Central memory CD8-positive, alpha-beta T cell (primary cell): ENCODE data around the gene LHFPL3.

Source experiments
- ATAC-seq: fragments of 150-1000 bp; cut with Tn5 transposase; replicated peaks from 2 replicates; pipeline ENCODE4 v1.10.0; 2022; ENCODE audit warnings: mild to moderate bottlenecking, moderate FRiP score, moderate number of reproducible peaks; ENCODE audit not compliant: poor library complexity, severe bottlenecking; ENCODE audit errors: extremely low read depth
- DNase-seq, 2 donors: peaks; one replicate each; pipeline ENCODE4 v3.0.0; 2021; ENCODE audit warnings: low spot score in 2 of 2
- H3K27ac Mint-ChIP-seq: one replicate; pipeline ENCODE4 v1.8.0; 2022; ENCODE audit warnings: low read depth, mild to moderate bottlenecking, moderate library complexity, mixed read lengths
- H3K27me3 Mint-ChIP-seq: one replicate; pipeline ENCODE4 v1.8.0; 2022; ENCODE audit warnings: mixed read lengths
- H3K36me3 Mint-ChIP-seq: one replicate; pipeline ENCODE4 v1.8.0; 2022; ENCODE audit warnings: mild to moderate bottlenecking, moderate library complexity, mixed read lengths; ENCODE audit not compliant: insufficient read depth
- H3K4me1 Mint-ChIP-seq: one replicate; pipeline ENCODE4 v1.8.0; 2022; ENCODE audit warnings: mixed read lengths
- H3K4me3 Mint-ChIP-seq: one replicate; pipeline ENCODE4 v1.8.0; 2022; ENCODE audit warnings: mild to moderate bottlenecking, moderate library complexity, mixed read lengths
- H3K9me3 Mint-ChIP-seq: one replicate; pipeline ENCODE4 v1.8.0; 2022; ENCODE audit warnings: mixed read lengths

Gene LHFPL3

DNA sequence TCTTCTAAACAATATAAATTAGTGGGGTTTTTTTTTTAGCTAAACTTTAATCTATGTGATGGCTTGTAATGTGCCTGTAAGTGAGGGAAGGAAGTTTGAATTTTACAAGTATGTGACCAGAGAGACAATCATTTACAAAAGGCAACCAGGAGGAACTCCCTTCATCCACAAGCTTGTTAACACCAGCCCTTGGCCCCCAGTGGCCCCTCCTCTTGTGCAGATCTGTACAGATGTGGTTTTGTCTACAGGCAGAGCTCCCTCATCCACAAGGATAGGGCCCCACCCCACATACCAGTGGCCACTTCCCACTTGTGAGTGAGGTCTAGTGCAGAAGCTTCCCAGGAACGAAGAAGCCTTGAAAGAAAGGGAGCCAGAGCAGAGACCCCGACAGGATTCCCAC lies 451.5 kb downstream of the LHFPL3 start:
- Mint-ChIP-seq H3K27me3 (peaks cover 3% of the 10 kb centered on the region), H3K9me3 (no peaks in the 10 kb centered on the region), H3K36me3 (no peaks in the 10 kb centered on the region), H3K27ac (no peak overlapping the region), H3K4me1 (no peaks in the 10 kb centered on the region), H3K4me3 (no peak overlapping the region)
- DNase-seq, result no peak
- no peak for ATAC-seq

DNA sequence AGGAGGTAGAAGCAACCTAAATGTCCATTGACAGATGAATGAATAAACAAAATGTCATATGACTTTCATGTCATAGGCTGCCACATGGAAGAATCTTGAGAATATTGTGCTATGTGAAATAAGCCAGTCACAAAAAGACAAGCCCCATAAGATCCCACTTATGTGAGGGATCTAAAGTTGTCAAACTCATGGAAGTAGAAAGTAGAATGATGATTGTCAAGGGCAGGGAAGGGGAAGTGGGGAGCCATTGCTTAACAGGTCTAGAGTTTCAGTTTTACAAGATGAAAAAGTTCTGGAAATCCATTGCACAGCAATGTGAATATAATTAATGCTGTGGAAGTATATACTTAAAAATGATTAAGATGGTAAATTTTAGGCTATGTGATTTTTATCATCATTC lies 456.3 kb downstream of the LHFPL3 start:
- no peak overlapping the region for H3K4me3 Mint-ChIP-seq
- H3K27ac Mint-ChIP-seq, result no peak overlapping the region
- peaks cover 2% of the 10 kb centered on the region for H3K36me3 Mint-ChIP-seq
- H3K9me3 Mint-ChIP-seq, result no peaks in the 10 kb centered on the region
- peaks cover 17% of the 10 kb centered on the region for H3K27me3 Mint-ChIP-seq
- ATAC-seq, result no peak
- DNase-seq, result no peak
- H3K4me1 Mint-ChIP-seq, result no peaks in the 10 kb centered on the region

DNA sequence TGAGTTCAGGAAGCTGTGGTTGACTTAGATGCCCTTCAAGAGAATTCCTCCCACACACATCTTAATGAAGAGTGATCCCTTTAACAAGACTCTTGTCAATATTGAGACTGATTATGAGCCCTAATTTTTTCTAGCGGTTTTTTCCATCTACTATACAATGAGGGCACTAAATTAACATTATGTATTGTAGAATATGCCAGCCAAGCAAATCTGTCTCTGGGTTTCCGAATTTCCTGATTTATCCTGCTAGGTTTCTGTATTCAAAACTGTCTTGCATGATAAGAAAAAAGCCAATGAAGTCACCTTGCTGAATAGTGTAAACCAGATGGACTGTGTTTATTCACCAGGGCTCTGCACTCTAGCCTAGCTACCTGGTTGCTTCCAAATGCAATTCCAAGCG lies 461.4 kb downstream of the LHFPL3 start:
- no peak overlapping the region for H3K27ac Mint-ChIP-seq
- H3K9me3 Mint-ChIP-seq, result no peaks in the 10 kb centered on the region
- H3K36me3 Mint-ChIP-seq, result peaks cover 2% of the 10 kb centered on the region
- no peaks in the 10 kb centered on the region for H3K4me1 Mint-ChIP-seq
- H3K27me3 Mint-ChIP-seq, result peaks cover 57% of the 10 kb centered on the region
- no peak overlapping the region for H3K4me3 Mint-ChIP-seq
- no peak for DNase-seq
- no peak for ATAC-seq

DNA sequence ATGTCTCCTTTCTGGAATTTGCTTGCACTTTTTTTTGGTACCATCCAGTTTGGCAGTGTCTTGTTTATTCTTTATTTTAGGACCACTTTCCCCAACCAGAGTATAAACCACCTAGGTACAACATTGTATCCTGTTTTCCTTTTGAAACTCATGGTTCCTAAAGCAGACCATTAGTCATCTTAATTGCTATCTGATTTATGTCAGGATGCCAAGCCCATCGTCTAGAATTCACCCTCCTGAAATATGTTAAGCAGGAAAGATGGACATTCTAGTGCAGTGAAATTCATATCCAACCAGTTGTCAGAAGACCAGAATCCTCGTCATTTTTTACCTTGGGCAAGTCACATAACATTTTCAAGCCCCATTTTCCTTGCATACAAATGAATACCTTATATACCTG lies 462.0 kb downstream of the LHFPL3 start:
- DNase-seq (no peak), ATAC-seq (no peak)
- Mint-ChIP-seq H3K36me3 (no peaks in the 10 kb centered on the region), H3K27me3 (peaks cover 57% of the 10 kb centered on the region), H3K27ac (no peak overlapping the region), H3K4me3 (no peak overlapping the region), H3K9me3 (no peaks in the 10 kb centered on the region), H3K4me1 (no peaks in the 10 kb centered on the region)

DNA sequence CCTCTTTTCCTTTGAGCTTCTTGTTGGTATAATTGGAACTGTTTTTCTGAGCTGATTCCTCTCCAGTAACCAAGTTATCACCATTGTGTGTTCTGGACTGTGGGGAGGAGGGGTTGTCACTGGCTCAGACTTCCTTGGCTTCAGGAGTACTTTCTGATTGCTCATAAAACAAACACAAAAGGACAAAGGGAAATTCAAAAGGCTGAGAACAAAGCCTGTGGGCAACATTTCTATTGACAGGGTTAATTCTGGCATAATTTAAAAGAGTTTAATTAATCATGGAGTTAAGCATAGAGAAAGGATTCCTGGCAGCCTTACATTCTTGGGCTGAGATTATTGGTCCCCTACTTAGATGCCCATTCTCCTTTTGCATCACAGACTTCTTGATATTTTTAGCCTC lies 462.7 kb downstream of the LHFPL3 start:
- DNase-seq, result no peak
- Mint-ChIP-seq H3K36me3 (no peaks in the 10 kb centered on the region), H3K27me3 (peaks cover 57% of the 10 kb centered on the region), H3K4me3 (no peak overlapping the region), H3K27ac (no peak overlapping the region), H3K9me3 (no peaks in the 10 kb centered on the region), H3K4me1 (no peaks in the 10 kb centered on the region)
- ATAC-seq, result no peak

DNA sequence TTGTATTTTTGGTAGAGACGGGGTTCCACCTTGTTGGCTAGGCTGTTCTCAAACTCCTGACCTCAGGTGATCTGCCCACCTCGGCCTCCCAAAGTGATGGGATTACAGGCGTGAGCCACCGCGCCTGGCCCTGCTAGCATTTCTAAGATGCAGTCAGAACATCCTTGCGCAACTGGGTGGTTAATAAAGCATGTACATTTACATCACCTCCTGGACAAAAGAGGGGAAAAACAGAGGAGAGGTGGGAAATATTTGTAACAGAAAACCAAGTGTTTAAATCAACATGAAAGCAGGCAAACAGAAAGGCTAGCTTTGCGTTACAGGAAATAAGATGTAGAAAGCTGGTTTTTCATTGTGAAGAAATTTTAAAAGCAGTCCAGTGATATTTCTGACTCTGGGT lies 464.7 kb downstream of the LHFPL3 start:
- no peak for DNase-seq
- Mint-ChIP-seq H3K27me3 (peaks cover 61% of the 10 kb centered on the region), H3K4me3 (no peak overlapping the region), H3K36me3 (no peaks in the 10 kb centered on the region), H3K4me1 (no peaks in the 10 kb centered on the region), H3K9me3 (no peaks in the 10 kb centered on the region), H3K27ac (no peak overlapping the region)
- ATAC-seq, result no peak

DNA sequence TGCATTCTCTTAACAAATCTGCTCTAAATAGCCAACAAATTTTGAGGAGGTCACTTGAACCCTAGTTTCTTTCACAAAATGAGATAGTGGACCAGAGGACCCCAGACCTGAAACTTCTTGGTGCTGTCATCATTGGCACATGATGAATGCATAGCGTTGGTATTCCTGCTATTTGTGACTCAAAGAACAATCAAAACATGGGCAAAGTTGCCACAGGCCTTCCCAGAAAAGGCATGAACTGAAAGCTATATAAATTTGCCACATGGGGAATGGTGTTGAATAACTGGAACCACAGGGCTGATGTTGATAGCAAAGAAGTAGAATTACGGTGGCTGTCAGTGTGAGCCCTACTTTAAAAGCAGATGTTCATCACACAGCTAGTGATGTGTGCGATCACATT lies 465.8 kb downstream of the LHFPL3 start:
- H3K9me3 Mint-ChIP-seq, result no peaks in the 10 kb centered on the region
- DNase-seq (no peak), ATAC-seq (no peak)
- no peak overlapping the region for H3K27ac Mint-ChIP-seq
- H3K36me3 Mint-ChIP-seq, result no peaks in the 10 kb centered on the region
- no peaks in the 10 kb centered on the region for H3K4me1 Mint-ChIP-seq
- peaks cover 61% of the 10 kb centered on the region for H3K27me3 Mint-ChIP-seq
- H3K4me3 Mint-ChIP-seq, result no peak overlapping the region

DNA sequence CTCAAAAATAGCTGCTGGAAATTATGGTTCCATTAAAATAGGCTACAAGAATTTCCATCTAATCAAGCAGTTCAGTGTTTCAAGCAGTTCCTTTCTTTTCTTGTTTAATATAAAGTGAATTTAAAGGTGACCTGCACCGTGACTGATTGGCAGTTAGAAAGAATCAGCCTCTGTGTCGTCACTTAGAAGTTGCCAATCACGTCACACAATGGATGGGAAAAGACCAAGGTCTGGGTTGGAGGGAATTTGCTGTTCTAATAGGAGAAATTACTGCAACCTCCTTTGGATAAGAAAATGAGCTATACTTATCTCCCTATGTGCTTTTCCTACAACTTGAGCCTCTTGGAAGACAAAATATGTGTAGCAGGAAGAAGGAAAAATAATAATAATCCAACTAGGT lies 466.2 kb downstream of the LHFPL3 start:
- ATAC-seq, result no peak
- Mint-ChIP-seq H3K27me3 (peaks cover 64% of the 10 kb centered on the region), H3K36me3 (no peaks in the 10 kb centered on the region), H3K4me3 (no peak overlapping the region), H3K27ac (no peak overlapping the region), H3K9me3 (no peaks in the 10 kb centered on the region), H3K4me1 (no peaks in the 10 kb centered on the region)
- no peak for DNase-seq

DNA sequence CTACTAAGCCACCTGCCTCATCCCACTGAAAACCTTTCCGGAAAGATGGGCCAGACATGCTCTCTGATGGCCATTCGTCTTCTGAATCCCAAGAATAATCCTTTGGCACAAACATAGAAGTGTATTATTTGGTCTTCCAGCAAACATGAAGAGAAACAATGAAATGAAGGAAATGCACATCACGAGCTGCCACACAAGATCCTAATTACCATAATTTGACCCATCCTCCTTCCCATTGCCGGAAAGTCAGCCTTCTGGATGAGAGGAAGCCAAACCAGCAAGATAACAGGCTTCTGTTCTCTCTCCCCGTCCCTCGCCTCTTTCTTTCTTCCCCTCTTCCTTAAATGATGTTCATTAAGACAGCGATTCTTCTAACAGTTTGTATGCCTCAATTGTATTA lies 466.7 kb downstream of the LHFPL3 start:
- no peaks in the 10 kb centered on the region for H3K9me3 Mint-ChIP-seq
- no peak for DNase-seq
- H3K27ac Mint-ChIP-seq, result no peak overlapping the region
- H3K27me3 Mint-ChIP-seq, result peaks cover 65% of the 10 kb centered on the region
- ATAC-seq, result no peak
- no peak overlapping the region for H3K4me3 Mint-ChIP-seq
- no peaks in the 10 kb centered on the region for H3K36me3 Mint-ChIP-seq
- no peaks in the 10 kb centered on the region for H3K4me1 Mint-ChIP-seq

DNA sequence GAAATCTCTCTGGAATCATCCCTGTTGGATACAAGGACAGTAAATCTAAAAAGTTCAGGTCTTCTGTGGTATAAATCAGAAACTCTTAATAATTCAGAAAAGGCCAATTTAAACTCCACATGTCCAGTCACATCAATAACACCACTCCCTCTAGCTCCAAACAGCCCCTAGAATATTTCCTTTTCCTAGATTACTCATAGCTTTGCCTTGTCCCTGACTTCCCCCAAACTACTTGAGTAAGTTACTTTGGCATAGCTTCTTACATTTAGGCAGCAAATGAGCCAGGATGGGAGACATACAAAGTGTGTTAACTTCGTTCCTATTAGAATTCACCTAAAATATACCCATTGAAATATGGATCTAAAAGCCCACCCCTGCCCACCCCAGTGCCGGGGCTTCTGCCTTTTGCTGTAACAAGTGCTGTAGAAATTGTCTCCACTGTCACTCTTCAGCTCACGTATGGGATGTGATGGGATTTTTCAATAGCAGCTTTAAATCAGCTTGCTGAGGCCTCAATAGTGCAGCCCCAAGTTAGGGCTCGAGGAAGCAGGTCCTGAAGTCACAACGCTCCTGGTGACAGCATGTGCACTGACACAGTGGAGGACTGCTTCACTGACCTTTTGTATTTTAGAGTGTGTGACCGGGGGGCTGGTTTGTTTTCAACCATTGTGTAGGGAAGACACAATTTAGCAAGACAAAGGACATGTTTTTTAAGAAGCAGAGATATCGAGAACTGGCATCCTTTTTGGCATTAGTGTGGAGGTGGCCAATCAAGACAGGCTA lies 467.4 kb downstream of the LHFPL3 start:
- no peaks in the 10 kb centered on the region for H3K36me3 Mint-ChIP-seq
- DNase-seq, result no peak
- H3K27ac Mint-ChIP-seq, result no peak overlapping the region

DNA sequence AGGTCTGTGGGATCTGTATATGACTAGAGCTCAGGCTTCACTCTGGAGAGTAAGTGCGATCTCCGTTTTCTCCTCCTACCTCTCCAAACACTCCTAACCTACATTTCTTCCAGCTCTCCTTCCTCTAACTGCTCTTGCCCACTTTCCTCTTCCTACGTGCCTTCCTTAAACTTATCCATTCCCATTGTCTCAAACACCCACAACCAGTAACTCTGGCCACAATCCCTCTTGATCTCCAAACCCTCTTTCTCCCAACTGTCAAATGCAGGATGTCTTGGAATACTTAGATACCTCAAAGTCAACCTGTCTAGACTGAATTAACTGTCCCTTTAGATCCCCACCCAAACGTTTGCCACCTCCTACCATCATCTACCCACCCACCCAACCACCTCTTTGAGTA lies 471.9 kb downstream of the LHFPL3 start:
- DNase-seq (no peak), ATAC-seq (no peak)
- Mint-ChIP-seq H3K4me1 (no peaks in the 10 kb centered on the region), H3K27ac (no peak overlapping the region), H3K4me3 (no peak overlapping the region), H3K27me3 (peaks cover 55% of the 10 kb centered on the region), H3K9me3 (no peaks in the 10 kb centered on the region), H3K36me3 (no peaks in the 10 kb centered on the region)

More for the DNA sequence above, 467.4 kb downstream of the LHFPL3 start:
- no peak for ATAC-seq
- H3K27me3 Mint-ChIP-seq, result peaks cover 64% of the 10 kb centered on the region
- H3K4me1 Mint-ChIP-seq, result no peaks in the 10 kb centered on the region
- no peaks in the 10 kb centered on the region for H3K9me3 Mint-ChIP-seq
- H3K4me3 Mint-ChIP-seq, result no peak overlapping the region

DNA sequence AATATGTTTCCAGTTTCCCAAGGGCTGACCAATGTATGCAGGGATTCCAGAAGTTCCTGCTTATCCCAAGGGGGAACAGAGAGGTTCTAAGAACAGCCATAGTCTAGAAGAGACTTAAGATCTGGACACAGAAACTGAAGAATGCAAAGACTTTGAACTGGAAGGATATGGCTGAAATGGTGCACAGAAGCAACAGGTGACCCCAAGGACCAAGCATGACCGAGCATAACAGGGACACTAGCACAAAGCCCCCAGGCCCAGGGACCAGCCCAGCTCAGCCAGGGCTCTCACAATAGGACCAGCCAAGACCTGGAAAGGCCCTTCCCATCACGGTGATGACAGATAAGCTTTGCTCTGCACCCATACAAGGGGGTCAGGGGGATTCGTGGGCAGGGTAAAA lies 472.6 kb downstream of the LHFPL3 start:
- Mint-ChIP-seq H3K27me3 (peaks cover 54% of the 10 kb centered on the region), H3K36me3 (no peaks in the 10 kb centered on the region), H3K27ac (no peak overlapping the region), H3K9me3 (no peaks in the 10 kb centered on the region), H3K4me1 (no peaks in the 10 kb centered on the region), H3K4me3 (no peak overlapping the region)
- DNase-seq (no peak), ATAC-seq (no peak)

DNA sequence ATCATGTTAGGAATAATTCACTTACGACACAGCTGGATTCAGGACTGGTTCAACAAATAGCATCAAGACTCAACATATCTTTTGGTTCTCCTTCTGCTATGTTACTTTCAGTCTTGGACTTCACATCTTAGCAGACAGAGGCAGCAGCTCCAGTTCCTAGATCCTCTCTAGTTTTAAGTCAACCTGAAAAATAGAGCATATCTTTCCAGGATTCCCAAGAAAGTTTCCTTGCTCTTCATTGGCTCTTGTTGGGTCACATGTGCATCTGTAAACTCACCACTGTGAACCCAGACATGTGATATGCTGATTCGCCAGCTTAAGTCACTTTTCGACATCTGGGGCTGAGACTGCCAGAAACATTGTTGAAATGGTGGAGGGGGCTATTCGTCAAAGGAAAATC lies 475.5 kb downstream of the LHFPL3 start:
- no peak for DNase-seq
- H3K4me3 Mint-ChIP-seq, result no peak overlapping the region
- peaks cover 69% of the 10 kb centered on the region for H3K27me3 Mint-ChIP-seq
- H3K27ac Mint-ChIP-seq, result no peak overlapping the region
- H3K9me3 Mint-ChIP-seq, result no peaks in the 10 kb centered on the region
- H3K4me1 Mint-ChIP-seq, result no peaks in the 10 kb centered on the region
- H3K36me3 Mint-ChIP-seq, result no peaks in the 10 kb centered on the region
- no peak for ATAC-seq
